Neuronal stem cell (in vitro differentiated cells): ENCODE measurements around the gene TYW1.
"Not testable (repeated sequence)": the region's sequence is repeated elsewhere in the genome, so short reads cannot be mapped to it uniquely, and the experiment has no call there.

ENCODE experiments used
- DNase-seq: peaks from one replicate; pipeline ENCODE4 v3.0.0-alpha.2; 2013; ENCODE audit warnings: low spot score
- H2AFZ ChIP-seq: one replicate; pipeline ENCODE4 v1.6.1; 2013; ENCODE audit warnings: mild to moderate bottlenecking, low read length, inconsistent platforms
- H2AK5ac ChIP-seq: 2 replicates; pipeline ENCODE4 v1.6.1; 2013; ENCODE audit warnings: low read depth, mild to moderate bottlenecking, inconsistent platforms, low read length, moderate library complexity, mixed read lengths
- H2BK120ac ChIP-seq: 2 replicates; pipeline ENCODE4 v1.6.1; 2013; ENCODE audit warnings: low read depth, mild to moderate bottlenecking, inconsistent platforms, low read length, moderate library complexity, mixed read lengths
- H2BK12ac ChIP-seq: one replicate; pipeline ENCODE4 v1.6.1; 2013; ENCODE audit warnings: low read length, inconsistent platforms
- H2BK15ac ChIP-seq: 2 replicates; pipeline ENCODE4 v1.6.1; 2013; ENCODE audit warnings: mild to moderate bottlenecking, low read length, inconsistent platforms, mixed read lengths
- H2BK5ac ChIP-seq: one replicate; pipeline ENCODE4 v1.6.1; 2013; ENCODE audit warnings: inconsistent platforms, mild to moderate bottlenecking, low read length, moderate library complexity
- H3K14ac ChIP-seq: one replicate; pipeline ENCODE4 v1.6.1; 2013; ENCODE audit warnings: low read length, inconsistent platforms
- H3K18ac ChIP-seq: 2 replicates; pipeline ENCODE4 v1.6.1; 2013; ENCODE audit warnings: low read length, inconsistent platforms
- H3K23ac ChIP-seq: 2 replicates; pipeline ENCODE4 v1.6.1; 2013; ENCODE audit warnings: low read depth, mild to moderate bottlenecking, mixed read lengths, low read length, inconsistent platforms; ENCODE audit not compliant: poor library complexity
- H3K27ac ChIP-seq: replicated peaks from 3 replicates; pipeline ENCODE4 v1.5.1; 2013; ENCODE audit warnings: low read length, inconsistent platforms
- H3K27me3 ChIP-seq, 3 experiments: 2 replicates each; pipeline ENCODE4 v1.6.1; 2013; ENCODE audit warnings: low read length in 3 of 3, mild to moderate bottlenecking in 2 of 3, inconsistent platforms in 1 of 3, low read depth in 1 of 3, mixed read lengths in 1 of 3, moderate library complexity in 1 of 3; ENCODE audit not compliant: control insufficient read depth in 3 of 3, insufficient read depth in 3 of 3
- H3K36me3 ChIP-seq, 2 donors: replicated peaks in 1 of 2; 2 replicates each; pipeline ENCODE4 v1.6.1; 2013; ENCODE audit warnings: low read length in 2 of 2; ENCODE audit not compliant: control insufficient read depth in 2 of 2, insufficient read depth in 2 of 2
- H3K4ac ChIP-seq: 2 replicates; pipeline ENCODE4 v1.6.1; 2013; ENCODE audit warnings: inconsistent platforms, mild to moderate bottlenecking, low read length, moderate library complexity
- H3K4me1 ChIP-seq, 2 donors: 1 replicate in 1 of 2; 2 replicates in 1 of 2; pipeline ENCODE4 v1.6.1; 2013; ENCODE audit warnings: low read length in 2 of 2, low read depth in 1 of 2; ENCODE audit not compliant: control insufficient read depth in 2 of 2, insufficient read depth in 1 of 2
- H3K4me2 ChIP-seq: one replicate; pipeline ENCODE4 v1.6.1; 2013; ENCODE audit warnings: mild to moderate bottlenecking, low read length, inconsistent platforms; ENCODE audit not compliant: insufficient read depth, poor library complexity, severe bottlenecking
- H3K4me3 ChIP-seq, 2 donors: 2 replicates each; pipeline ENCODE4 v1.5.1; 2013; ENCODE audit warnings: low read length in 2 of 2, mild to moderate bottlenecking in 2 of 2, inconsistent platforms in 1 of 2, moderate library complexity in 1 of 2
- H3K79me1 ChIP-seq: one replicate; pipeline ENCODE4 v1.6.1; 2013; ENCODE audit warnings: low read depth, mild to moderate bottlenecking, inconsistent platforms, low read length, moderate library complexity
- H3K9ac ChIP-seq: one replicate; pipeline ENCODE4 v1.6.1; 2013; ENCODE audit warnings: mild to moderate bottlenecking, low read depth, low read length, inconsistent platforms; ENCODE audit not compliant: poor library complexity
- H3K9me3 ChIP-seq, 2 donors: replicated peaks in 1 of 2; 2 replicates each; pipeline versions ENCODE3 to v1.6.1; 2013; ENCODE audit warnings: low read length in 2 of 2, mild to moderate bottlenecking in 2 of 2, inconsistent platforms in 1 of 2, low read depth in 1 of 2, mixed read lengths in 1 of 2, moderate library complexity in 1 of 2; ENCODE audit not compliant: control insufficient read depth in 2 of 2, insufficient read depth in 1 of 2
- H4K8ac ChIP-seq: one replicate; pipeline ENCODE4 v1.6.1; 2013; ENCODE audit warnings: low read depth, mild to moderate bottlenecking, inconsistent platforms, low read length, moderate library complexity
- H4K91ac ChIP-seq: one replicate; pipeline ENCODE4 v1.6.1; 2013; ENCODE audit warnings: low read length, low read depth, mild to moderate bottlenecking, inconsistent platforms; ENCODE audit not compliant: poor library complexity
- WGBS, 2 donors: extraction: QIAGEN DNeasy Blood & Tissue Kit; methylation state at CpG; one replicate each; pipeline ENCODE4 v1.1.7; 2013; ENCODE audit warnings: missing lambda C conversion rate in 2 of 2, mixed read lengths in 1 of 2; ENCODE audit not compliant: insufficient read length in 2 of 2, insufficient replicate concordance in 1 of 2; ENCODE audit errors: extremely low coverage in 2 of 2; 5-methylcytosine and 5-hydroxymethylcytosine counted together

The TYW1 gene

GRCh38 chr7:67184912-67185659 lies 188.5 kb downstream of the TYW1 start:
- H2BK15ac ChIP-seq, H3K9me3 ChIP-seq, H2AK5ac ChIP-seq, H3K4ac ChIP-seq, H4K8ac ChIP-seq, H2BK12ac ChIP-seq, H2AFZ ChIP-seq, H3K27ac ChIP-seq, H3K27me3 ChIP-seq, H3K4me2 ChIP-seq, H3K14ac ChIP-seq, H3K4me1 ChIP-seq, H2BK5ac ChIP-seq, H4K91ac ChIP-seq, DNase-seq, H3K4me3 ChIP-seq, H3K23ac ChIP-seq, H3K79me1 ChIP-seq, H3K18ac ChIP-seq, H3K36me3 ChIP-seq, H3K9ac ChIP-seq, H2BK120ac ChIP-seq: not testable (repeated sequence)
- no CpG with 5 or more reads among the region's 10 CpGs for WGBS, 2 donors

GRCh38 chr7:67185660-67186129 lies 189.1 kb downstream of the TYW1 start:
- H2BK15ac ChIP-seq, H3K4me1 ChIP-seq, H3K27me3 ChIP-seq, H2AFZ ChIP-seq, DNase-seq, H3K4me2 ChIP-seq, H4K8ac ChIP-seq, H2BK5ac ChIP-seq, H3K27ac ChIP-seq, H2BK120ac ChIP-seq, H2AK5ac ChIP-seq, H4K91ac ChIP-seq, H3K9ac ChIP-seq, H3K18ac ChIP-seq, H3K79me1 ChIP-seq, H3K4ac ChIP-seq, H2BK12ac ChIP-seq, H3K9me3 ChIP-seq, H3K4me3 ChIP-seq, H3K36me3 ChIP-seq, H3K23ac ChIP-seq, H3K14ac ChIP-seq: not testable (repeated sequence)
- no CpG with 5 or more reads among the region's 3 CpGs for WGBS, 2 donors

- H4K8ac ChIP-seq, H2BK5ac ChIP-seq, H2AK5ac ChIP-seq, H3K4me1 ChIP-seq, H3K36me3 ChIP-seq, H2AFZ ChIP-seq, H3K9me3 ChIP-seq, H2BK12ac ChIP-seq, H3K27me3 ChIP-seq, H2BK120ac ChIP-seq, H2BK15ac ChIP-seq, H3K27ac ChIP-seq, H3K4me2 ChIP-seq, H4K91ac ChIP-seq, DNase-seq, H3K79me1 ChIP-seq: not testable (repeated sequence)
- WGBS, 2 donors, result no CpG with 5 or more reads among the region's 8 CpGs
- peak overlapping the region in 1 of 2 donors; percentile 74 for H3K4me3 ChIP-seq
- H3K4ac ChIP-seq, result peak overlapping the region; percentile 46
- H3K9ac ChIP-seq, result peak overlapping the region; percentile 53
- peak overlapping the region; percentile 68 for H3K23ac ChIP-seq
- H3K14ac ChIP-seq, result peak overlapping the region; percentile 89
- H3K18ac ChIP-seq, result peak overlapping the region; percentile 2
Observed at GRCh38 chr7:67189160-67189559, 192.5 kb downstream of the TYW1 start.

GRCh38 chr7:67189801-67190465 lies 193.3 kb downstream of the TYW1 start:
- not testable (repeated sequence) for H3K18ac ChIP-seq, H2AK5ac ChIP-seq, H2BK5ac ChIP-seq, DNase-seq, H3K23ac ChIP-seq, H2BK120ac ChIP-seq, H3K36me3 ChIP-seq, H3K9ac ChIP-seq, H3K27ac ChIP-seq, H2BK15ac ChIP-seq, H3K79me1 ChIP-seq, H2AFZ ChIP-seq, H3K4me3 ChIP-seq, H3K14ac ChIP-seq, H3K27me3 ChIP-seq, H2BK12ac ChIP-seq, H4K8ac ChIP-seq, H3K4me2 ChIP-seq, H3K4ac ChIP-seq, H4K91ac ChIP-seq, H3K4me1 ChIP-seq, H3K9me3 ChIP-seq
- no CpG with 5 or more reads among the region's 4 CpGs for WGBS, 2 donors
